GM12865 (cell line): Measurements from ENCODE around the gene PPBP.
"Not testable (repeated sequence)": the region's sequence is repeated elsewhere in the genome, so short reads cannot be mapped to it uniquely, and the experiment has no call there.

Experiments
- DNase-seq: peaks from one replicate; pipeline ENCODE4 v3.0.0; 2010; ENCODE audit warnings: low read depth
- H3K4me3 ChIP-seq: 2 replicates; pipeline ENCODE4 v1.5.1; 2011; ENCODE audit warnings: mild to moderate bottlenecking, low read depth, low read length, control low read depth
- TF ChIP-seq, protein P1 (sequence below): IDR thresholded peaks from 2 replicates; pipeline ENCODE4 v1.5.1; 2011; ENCODE audit warnings: low read length, control low read depth, low read depth, inconsistent platforms; ENCODE audit not compliant: insufficient read depth; ENCODE audit errors: missing control alignments

The PPBP gene

DNA sequence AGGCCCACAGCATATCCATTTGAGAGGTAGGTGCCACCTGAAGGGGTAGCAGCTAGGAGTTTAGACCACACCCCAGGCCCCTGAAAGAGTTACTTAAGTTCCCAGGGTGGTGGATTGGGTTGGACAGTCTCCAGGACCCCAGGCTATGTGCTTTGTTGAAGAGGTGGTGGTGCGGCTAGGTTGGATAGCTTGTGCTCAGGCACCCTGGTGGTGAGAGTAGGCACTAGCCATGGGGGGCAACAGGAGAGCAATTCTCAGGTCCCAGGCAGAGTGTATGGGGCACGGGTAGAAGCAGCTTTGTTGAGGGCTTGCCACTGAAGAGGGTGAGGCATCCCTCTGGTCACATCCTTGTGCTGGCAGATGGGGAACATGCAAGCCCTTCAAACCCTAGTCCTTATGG, 11.8 kb downstream of the PPBP start:
- DNase-seq: no peak
- H3K4me3 ChIP-seq: no peak overlapping the region

DNA sequence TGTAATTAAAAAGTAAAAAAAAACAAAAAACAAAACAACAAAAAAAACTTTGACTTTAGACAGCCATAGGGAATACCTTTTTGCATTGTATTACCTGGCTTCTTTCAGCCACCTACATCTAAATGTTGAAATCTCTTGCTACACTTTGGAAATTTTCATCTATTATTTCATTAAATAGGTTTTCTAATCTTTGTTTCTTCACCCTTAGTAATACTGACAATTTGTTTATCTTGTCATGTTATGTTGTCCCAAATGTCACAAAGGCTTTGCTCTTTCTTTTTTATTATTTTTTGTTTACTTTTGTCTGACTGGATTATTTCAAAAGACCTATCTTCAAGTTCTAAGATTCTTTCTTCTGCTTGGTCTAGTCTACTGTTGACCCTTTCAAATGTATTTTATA, 13.6 kb downstream of the PPBP start:
- DNase-seq: no peak
- H3K4me3 ChIP-seq: no peak overlapping the region
- TF ChIP-seq, protein P1, sequence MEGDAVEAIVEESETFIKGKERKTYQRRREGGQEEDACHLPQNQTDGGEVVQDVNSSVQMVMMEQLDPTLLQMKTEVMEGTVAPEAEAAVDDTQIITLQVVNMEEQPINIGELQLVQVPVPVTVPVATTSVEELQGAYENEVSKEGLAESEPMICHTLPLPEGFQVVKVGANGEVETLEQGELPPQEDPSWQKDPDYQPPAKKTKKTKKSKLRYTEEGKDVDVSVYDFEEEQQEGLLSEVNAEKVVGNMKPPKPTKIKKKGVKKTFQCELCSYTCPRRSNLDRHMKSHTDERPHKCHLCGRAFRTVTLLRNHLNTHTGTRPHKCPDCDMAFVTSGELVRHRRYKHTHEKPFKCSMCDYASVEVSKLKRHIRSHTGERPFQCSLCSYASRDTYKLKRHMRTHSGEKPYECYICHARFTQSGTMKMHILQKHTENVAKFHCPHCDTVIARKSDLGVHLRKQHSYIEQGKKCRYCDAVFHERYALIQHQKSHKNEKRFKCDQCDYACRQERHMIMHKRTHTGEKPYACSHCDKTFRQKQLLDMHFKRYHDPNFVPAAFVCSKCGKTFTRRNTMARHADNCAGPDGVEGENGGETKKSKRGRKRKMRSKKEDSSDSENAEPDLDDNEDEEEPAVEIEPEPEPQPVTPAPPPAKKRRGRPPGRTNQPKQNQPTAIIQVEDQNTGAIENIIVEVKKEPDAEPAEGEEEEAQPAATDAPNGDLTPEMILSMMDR: no peak

More for the DNA sequence above, 11.8 kb downstream of the PPBP start:
- TF ChIP-seq, protein P1: no peak

DNA sequence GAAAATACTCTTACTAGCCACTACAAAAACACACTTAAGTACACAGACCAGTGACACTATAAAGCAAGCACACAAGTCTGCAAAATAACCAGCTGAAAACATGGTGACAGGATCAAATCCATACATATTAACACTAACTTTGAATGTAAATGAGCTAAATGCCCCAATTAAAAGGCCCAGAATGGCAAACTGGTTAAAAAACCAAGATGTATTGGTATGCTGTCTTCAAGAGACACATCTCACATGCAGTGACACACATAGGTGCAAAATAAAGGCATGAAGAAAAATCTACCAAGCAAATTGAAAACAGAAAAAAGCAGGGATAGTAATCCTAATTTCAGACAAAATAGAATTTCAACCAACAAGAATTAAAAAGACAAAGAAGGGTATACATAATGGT, 17.0 kb downstream of the PPBP start:
- TF ChIP-seq, protein P1: no peak
- no peak for DNase-seq

DNA sequence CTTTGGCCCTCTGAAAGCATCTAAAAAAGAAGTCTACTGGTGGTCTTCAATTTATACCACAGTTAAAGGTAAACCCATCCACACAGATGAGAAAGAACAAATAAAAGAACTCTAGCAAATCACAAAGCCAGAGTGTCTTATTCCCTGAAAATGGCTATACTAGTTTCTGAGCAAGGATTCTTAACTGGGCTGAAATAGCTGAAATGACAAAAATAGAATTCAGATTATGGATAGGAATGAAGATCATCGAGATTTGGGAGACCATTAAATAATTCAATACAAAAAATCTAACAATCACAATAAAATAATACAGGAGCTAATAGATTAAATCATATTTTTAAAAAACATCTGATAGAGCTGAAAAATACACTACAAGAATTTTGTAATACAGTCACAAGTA, 18.0 kb downstream of the PPBP start:
- DNase-seq: no peak
- no peak overlapping the region for H3K4me3 ChIP-seq
- TF ChIP-seq, protein P1: no peak

More for the DNA sequence above, 17.0 kb downstream of the PPBP start:
- H3K4me3 ChIP-seq: no peak overlapping the region

DNA sequence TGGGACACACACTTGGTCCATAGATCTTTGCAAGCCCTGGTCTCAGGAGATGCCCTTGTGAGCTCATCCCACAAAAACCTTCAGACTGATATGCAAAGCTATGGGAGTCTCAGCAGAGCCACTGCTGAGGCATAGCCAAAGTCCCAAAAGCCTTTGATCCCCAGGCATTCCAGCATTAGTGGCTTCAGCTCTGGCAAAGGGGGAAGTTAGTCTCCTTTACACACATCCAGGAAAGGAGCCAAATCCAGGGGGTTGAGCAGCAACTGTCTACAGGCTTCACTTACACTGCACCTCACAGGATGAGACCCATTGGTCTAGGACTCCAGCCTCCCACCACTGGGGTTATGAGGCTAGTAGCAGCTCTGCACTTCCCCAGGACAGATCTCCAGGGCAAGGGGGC, 20.1 kb downstream of the PPBP start:
- TF ChIP-seq, protein P1: no peak
- H3K4me3 ChIP-seq: no peak overlapping the region
- no peak for DNase-seq

DNA sequence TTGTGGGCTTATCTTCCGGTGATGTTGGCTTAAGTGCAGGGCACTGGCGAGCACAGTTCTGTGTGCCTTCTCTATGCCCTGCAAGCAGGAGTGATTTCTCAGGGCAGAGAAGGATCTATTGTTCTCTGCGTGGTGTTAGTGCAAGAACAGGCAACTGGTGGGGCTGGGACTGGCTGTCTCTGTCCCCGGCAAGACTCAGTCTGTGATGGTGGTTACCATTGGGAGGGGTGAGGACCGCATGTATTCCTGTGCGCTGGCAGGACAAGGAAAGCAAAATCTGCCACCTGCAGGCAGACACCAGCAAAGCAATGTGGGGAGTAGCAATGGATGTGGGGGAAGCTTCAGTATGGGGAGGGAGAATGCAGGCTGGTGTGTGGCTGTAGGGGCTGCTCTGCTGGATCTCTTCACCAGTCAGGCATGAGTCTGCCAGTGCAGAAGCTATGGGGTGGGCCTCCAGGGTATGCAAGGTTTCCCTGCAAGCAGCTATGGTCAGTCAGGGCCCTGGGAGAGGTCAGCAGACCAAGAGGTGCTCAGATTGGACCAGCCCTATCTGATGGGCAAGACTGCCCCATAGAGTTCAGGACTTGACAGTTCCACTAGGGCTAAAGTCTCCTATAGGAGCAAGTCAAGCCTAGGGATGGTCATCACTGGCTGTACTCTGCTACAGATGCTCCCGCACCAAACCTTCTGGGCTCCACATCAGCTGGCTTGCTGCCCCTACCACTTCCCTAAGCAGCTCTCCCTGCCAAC, 23.0 kb downstream of the PPBP start:
- H3K4me3 ChIP-seq: no peak overlapping the region
- DNase-seq: peak; percentile 9
- TF ChIP-seq, protein P1: no peak

DNA sequence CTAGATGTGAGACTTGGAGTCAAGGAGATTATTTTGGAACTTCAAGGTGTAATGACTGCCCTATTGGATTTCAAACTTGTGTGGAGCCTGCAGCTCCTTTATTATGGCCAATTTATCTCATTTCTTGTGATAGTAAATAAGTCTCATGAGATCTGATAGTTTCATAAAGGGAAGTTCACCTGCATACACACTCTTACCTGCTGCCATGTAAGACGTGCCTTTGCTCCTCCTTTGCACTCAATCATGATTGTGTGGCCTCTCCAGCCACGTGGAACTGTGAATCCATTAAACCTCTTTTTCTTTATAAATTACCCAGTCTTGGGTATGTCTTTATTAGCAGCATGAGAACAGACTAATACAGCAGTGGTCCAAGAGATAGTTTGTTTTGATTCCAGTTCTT, 25.3 kb downstream of the PPBP start:
- H3K4me3 ChIP-seq: no peak overlapping the region
- TF ChIP-seq, protein P1: no peak
- no peak for DNase-seq

DNA sequence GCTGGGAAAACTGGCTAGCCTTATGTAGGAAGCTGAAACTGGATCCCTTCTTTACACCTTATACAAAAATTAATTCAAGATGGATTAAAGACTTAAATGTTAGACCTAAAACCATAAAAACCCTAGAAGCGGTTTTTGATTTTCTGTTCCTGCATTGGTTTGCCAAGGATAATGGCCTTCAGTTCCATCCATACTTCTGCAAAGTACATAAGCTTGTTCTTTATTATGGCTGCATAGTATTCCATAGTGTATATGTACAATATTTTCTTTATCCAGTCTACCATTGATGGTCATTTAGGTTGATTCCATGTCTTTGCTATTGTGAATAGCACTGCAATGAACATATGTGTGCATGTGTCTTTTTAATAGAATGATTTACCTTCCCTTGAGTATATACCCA, 28.9 kb downstream of the PPBP start:
- DNase-seq, H3K4me3 ChIP-seq: not testable (repeated sequence)
